K562 (cell line): Measurements from ENCODE around the gene RACGAP1. TPM values are rescaled to one million over a fixed set of nuclear protein-coding genes. Genes with fewer than 3 reads are reported as not detected.
A peak's percentile ranks its signal among the peaks of the same experiment; 100 is the strongest.

Source experiments
- ATAC-seq: fragments of 200-7000 bp; cut with Tn5 transposase; 3 replicates; pipeline ENCODE4 v1.9.1; 2020; ENCODE audit warnings: moderate library complexity
- BruUV-seq: library from RNA; stranded (reverse); fragments of 400-500 nt; replicated peaks from 2 replicates; lab custom pipeline; 2021; lab: Mats Ljungman, UMichigan
- CTCF ChIA-PET: fragments of 300-600 bp; formaldehyde crosslinking; extraction: SDS; loops from one replicate; lab custom pipeline; 2021; ENCODE audit warnings: low intra/inter-chr PET ratio; lab: Yijun Ruan, JAX
- POLR2A ChIA-PET: fragments of 300-600, 350-650 bp; sonication (Branson Sonifier 250); formaldehyde crosslinking; extraction: SDS; loops from one replicate; lab custom pipeline; 2021; ENCODE audit warnings: antibody characterized with exemption, inconsistent platforms; lab: Yijun Ruan, JAX
- DNase-seq, 4 experiments: peaks; one replicate each; pipeline versions ENCODE4 v3.0.0 to v3.0.0-alpha.2; 2011 to 2018; ENCODE audit warnings: low spot score in 3 of 4, mixed read lengths in 3 of 4; ENCODE audit errors: extremely low read depth in 1 of 4
- FAIRE-seq: peaks from 2 replicates; lab custom pipeline; 2011; peaks lifted over from hg19 to GRCh38; lab: Jason Lieb, UNC
- H2AFZ ChIP-seq: 2 replicates; pipeline ENCODE4 v1.6.0; 2011; ENCODE audit warnings: low read depth, low read length, control low read depth, inconsistent platforms
- H3K27ac ChIP-seq: fragments of 200-600 bp; 3 replicates; pipeline ENCODE4 v1.8.0; 2011; ENCODE audit warnings: low read depth, mild to moderate bottlenecking, control low read depth, inconsistent platforms, low read length, moderate library complexity, mixed read lengths; ENCODE audit errors: extremely low read depth
- H3K27me3 ChIP-seq, 2 experiments: fragments of 300-600 bp in 1 of 2; 2 replicates in 1 of 2; 3 replicates in 1 of 2; pipeline versions ENCODE4 v1.6.0 to v1.8.0; 2011; ENCODE audit warnings: inconsistent platforms in 2 of 2, low read length in 2 of 2, mild to moderate bottlenecking in 1 of 2, mixed read lengths in 1 of 2, moderate library complexity in 1 of 2; ENCODE audit not compliant: control insufficient read depth in 2 of 2, insufficient read depth in 2 of 2
- H3K36me3 ChIP-seq: fragments of 300-600 bp; 3 replicates; pipeline ENCODE4 v1.8.0; 2011; ENCODE audit warnings: mild to moderate bottlenecking, low read length, inconsistent platforms; ENCODE audit not compliant: control insufficient read depth, insufficient read depth
- H3K4me1 ChIP-seq, 2 experiments: fragments of 200-600 bp in 1 of 2; replicated peaks in 1 of 2; 2 replicates in 1 of 2; 3 replicates in 1 of 2; pipeline versions ENCODE4 v1.5.1 to v1.8.0; 2011; ENCODE audit warnings: inconsistent platforms in 2 of 2, low read length in 2 of 2, mild to moderate bottlenecking in 1 of 2, mixed read lengths in 1 of 2, moderate library complexity in 1 of 2; ENCODE audit not compliant: control insufficient read depth in 2 of 2, insufficient read depth in 2 of 2
- H3K4me2 ChIP-seq: 2 replicates; pipeline ENCODE4 v1.6.1; 2011; ENCODE audit warnings: low read length, control low read depth, inconsistent platforms, mixed read lengths; ENCODE audit not compliant: insufficient read depth
- H3K4me3 ChIP-seq: fragments of 200-600 bp; sonication (generic), shearing (Covaris generic); 2 replicates; pipeline ENCODE4 v1.5.1; 2016; ENCODE audit warnings: control low read depth, inconsistent platforms
- H3K79me2 ChIP-seq: fragments of 200-600 bp; 3 replicates; pipeline ENCODE4 v1.8.0; 2011; ENCODE audit warnings: low read length, inconsistent platforms; ENCODE audit not compliant: control insufficient read depth, insufficient read depth
- H3K9ac ChIP-seq, 2 experiments: 2 replicates each; pipeline versions ENCODE4 v1.6.0 to v1.6.1; 2011; ENCODE audit warnings: low read depth in 2 of 2, low read length in 2 of 2, control low read depth in 1 of 2, inconsistent platforms in 1 of 2, mild to moderate bottlenecking in 1 of 2, mixed read lengths in 1 of 2; ENCODE audit not compliant: insufficient read depth in 1 of 2
- H3K9me1 ChIP-seq: one replicate; pipeline ENCODE4 v1.6.0; 2011; ENCODE audit warnings: inconsistent platforms, mild to moderate bottlenecking, low read length, moderate library complexity; ENCODE audit not compliant: control insufficient read depth, insufficient read depth
- H3K9me3 ChIP-seq: replicated peaks from 2 replicates; pipeline ENCODE4 v1.5.1; 2011; ENCODE audit warnings: low read depth, low read length, inconsistent platforms; ENCODE audit not compliant: control insufficient read depth, insufficient read depth
- H4K20me1 ChIP-seq: replicated peaks from 2 replicates; pipeline ENCODE4 v1.6.1; 2011; ENCODE audit warnings: low read length, inconsistent platforms, mixed read lengths; ENCODE audit not compliant: control insufficient read depth, insufficient read depth
- C11orf30 ChIP-seq: fragments of 450-650 bp; IDR thresholded peaks from 2 replicates; pipeline ENCODE4 v1.6.1; 2016; ENCODE audit warnings: low read depth, mild to moderate bottlenecking
- CEBPG ChIP-seq, 3 experiments: fragments of 200-800 bp in 1 of 3; sonication (Bioruptor generic) in 1 of 3; sonication (generic) in 1 of 3; formaldehyde crosslinking in 1 of 3; IDR thresholded peaks in 2 of 3; conservative IDR thresholded peaks in 1 of 3; 2 replicates each; pipeline versions ENCODE4 v1.6.1 to v1.8.0; 2016 to 2022; ENCODE audit warnings: missing compliant biosample characterization in 2 of 3, missing genetic modification characterization in 2 of 3, mild to moderate bottlenecking in 1 of 3, missing genetic modification reagents in 1 of 3
- CREB5 ChIP-seq: fragments of 250-450 bp; sonication (Bioruptor Pico); IDR thresholded peaks from 2 replicates; pipeline ENCODE4 v1.5.0; 2020; ENCODE audit warnings: mild to moderate bottlenecking
- DNMT1 ChIP-seq: fragments of 450-650 bp; IDR thresholded peaks from 2 replicates; pipeline ENCODE4 v1.6.1; 2016; ENCODE audit warnings: antibody characterized with exemption, mild to moderate bottlenecking
- NR1H2 ChIP-seq: sonication (generic); formaldehyde crosslinking; IDR thresholded peaks from 2 replicates; pipeline ENCODE4 v1.4.0; 2020; ENCODE audit warnings: mild to moderate bottlenecking, missing genetic modification reagents
- POLR2A ChIP-seq: fragments of 450-650 bp; conservative IDR thresholded peaks from 2 replicates; pipeline ENCODE4 v1.6.1; 2016
- PRPF4 ChIP-seq: fragments of 200-400 bp; formaldehyde crosslinking; IDR thresholded peaks from one replicate; pipeline ENCODE4 v1.6.1; 2017; ENCODE audit warnings: low read length, low read depth, mild to moderate bottlenecking; ENCODE audit not compliant: insufficient read depth, poor library complexity, severe bottlenecking
- ZKSCAN3 ChIP-seq: fragments of 250-450 bp; sonication (Bioruptor Pico); IDR thresholded peaks from 2 replicates; pipeline ENCODE4 v1.4.0; 2020
- ZNF316 ChIP-seq: fragments of 450-650 bp; IDR thresholded peaks from 2 replicates; pipeline ENCODE4 v1.6.1; 2016
- ZNF444 ChIP-seq: fragments of 250-450 bp; sonication (Bioruptor Pico); IDR thresholded peaks from 2 replicates; pipeline ENCODE4 v1.4.0; 2020; ENCODE audit warnings: mild to moderate bottlenecking, moderate library complexity
- WGBS: fragments of 100-300 bp; shearing (Covaris generic); methylation state at CpG from one replicate; pipeline ENCODE4 v1.1.6; 2016; ENCODE audit warnings: low coverage, mixed read lengths; ENCODE audit not compliant: insufficient coverage; ENCODE audit errors: missing lambda C conversion rate; 5-methylcytosine and 5-hydroxymethylcytosine counted together
- in situ Hi-C: fragments of 300-500 bp; cut with MboI; formaldehyde crosslinking; loops from 4 replicates; pipeline ENCODE4 v1.15.0; 2018; ENCODE audit warnings: inconsistent platforms, mixed read lengths
- intact Hi-C: fragments of 100-400 bp; cut with micrococcal nuclease; formaldehyde crosslinking; loops from 2 replicates; pipeline ENCODE4 v1.14.2; 2022
- polyA plus RNA-seq, 8 experiments: library from polyadenylated mRNA; depleted of rRNA in 4 of 8; stranded (reverse) in 5 of 8; unstranded in 3 of 8; fragments of >200 nt; fragmentation: Nextera tagmentation in 2 of 8; fragmentation: Illumina TruSeq in 1 of 8; extraction: Ambion mirVana in 2 of 8; extraction: Trizol in 1 of 8; gene quantifications; 2 replicates each; pipeline versions ENCODE4 v1.2.1 to v1.2.3, GENCODE V29; 2011 to 2014; ENCODE audit warnings: inconsistent platforms in 1 of 8, missing spikeins in 1 of 8
- total RNA-seq, 7 experiments: library from RNA; depleted of rRNA in 6 of 7; stranded (reverse); fragments of >200 nt in 6 of 7; fragmentation: Illumina TruSeq in 2 of 7; extraction: Trizol in 2 of 7; gene quantifications; 2 replicates each; pipeline versions ENCODE4 v1.2.1 to v1.2.3, GENCODE V29; 2011 to 2021; ENCODE audit warnings: low replicate concordance in 1 of 7
- TF ChIP-seq, protein P1 (sequence below), 2 experiments: fragments of 250-450 bp in 1 of 2; fragments of 450-650 bp in 1 of 2; sonication (Bioruptor Pico) in 1 of 2; IDR thresholded peaks; 2 replicates each; pipeline versions ENCODE4 v1.6.1 to v1.8.0; 2016 to 2021; ENCODE audit warnings: mild to moderate bottlenecking in 2 of 2, moderate library complexity in 2 of 2, missing compliant biosample characterization in 1 of 2, missing genetic modification characterization in 1 of 2

The RACGAP1 gene
- total and polyA plus RNA-seq, 9 of the 15 experiments (the other 6 are each of a cell fraction or from before 2014, with no cell fraction given): 56.4 to 92.9 (median 71.8) TPM

- Histone ChIP-seq H3K36me3 (peaks cover 48% of the 10 kb centered on the region), H3K79me2 (peaks cover 93% of the 10 kb centered on the region), H3K27me3 (no peaks in the 10 kb centered on the region), H3K9me3 (no peaks in the 10 kb centered on the region), H2AFZ (no peak overlapping the region), H3K27ac (no peak overlapping the region), H3K9me1 (no peaks in the 10 kb centered on the region), H3K4me3 (no peak overlapping the region), H3K4me1 (peaks cover 12 to 16% of the 10 kb centered on the region in 2 experiments; a peak in 4 of 5 replicates), H3K9ac (no peak overlapping the region; a peak in 1 of 4 replicates), H4K20me1 (0 out of 2 replicates have a peak, but pooled peaks cover 4% of the 10 kb centered on the region), H3K4me2 (no peak overlapping the region)
- intact Hi-C loops: no loop called here
- DNase-seq (no peak), FAIRE-seq (no peak), ATAC-seq (no peak)
- CTCF ChIA-PET: no interaction called here
- no TSS peak for BruUV-seq
- in situ Hi-C loops: no loop called here
- POLR2A ChIA-PET: interaction anchor here (0.7 to 2.4 kb wide), 5 partner anchors 8 to 29 kb away, joined by 3 to 7 read pairs (median 4); no protein-coding TSS in a partner anchor
- 73% methylated on average over 4 of the region's 4 CpGs for WGBS
- TF ChIP-seq ZNF444 (no peak), POLR2A (0 out of 2 replicates have a peak, but pooled peaks have one; percentile 8), PRPF4 (no peak), CEBPG (CRISPR knock-in tag; IDR thresholded peaks at IDR 0.05) (no peak), CEBPG (tag; conservative IDR thresholded peaks at IDR 0.05 in 1 of 2, IDR thresholded peaks at IDR 0.05 in 1 of 2) (no peak)
- TF ChIP-seq, all 486 proteins: peak for 1
Observed at GRCh38 chr12:50021031-50021430, 4.3 kb downstream of the RACGAP1 start.

DNA sequence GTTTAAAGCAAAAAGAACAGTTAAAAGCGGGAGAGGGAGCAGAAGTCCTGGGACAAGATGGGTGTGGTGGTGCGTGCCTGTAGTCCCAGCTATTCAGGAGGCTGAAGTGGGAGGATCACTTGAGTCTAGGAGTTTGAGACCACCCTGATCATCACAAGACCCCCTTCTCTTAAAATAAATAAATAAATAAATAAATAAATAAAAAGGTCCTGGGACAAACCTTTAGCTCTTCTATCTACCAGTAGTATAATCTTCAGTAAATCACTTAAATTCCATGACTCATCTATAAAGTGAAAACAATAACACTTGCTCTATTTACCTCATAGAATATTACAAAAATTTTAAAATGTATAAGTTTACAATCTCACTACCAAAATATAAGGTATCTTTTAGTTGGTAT lies 5.8 kb downstream of the RACGAP1 start:
- CTCF ChIA-PET: no interaction called here
- no peak for FAIRE-seq

More for the DNA sequence above, 5.8 kb downstream of the RACGAP1 start:
- Histone ChIP-seq H3K4me2 (no peak overlapping the region), H3K4me1 (peaks cover 9 to 13% of the 10 kb centered on the region in 2 experiments; a peak in 4 of 5 replicates), H3K27ac (no peak overlapping the region), H3K27me3 (no peaks in the 10 kb centered on the region), H3K9me1 (no peaks in the 10 kb centered on the region), H3K9me3 (no peaks in the 10 kb centered on the region), H3K36me3 (peaks cover 57% of the 10 kb centered on the region), H3K9ac (no peak overlapping the region), H3K4me3 (no peak overlapping the region), H3K79me2 (peaks cover 89% of the 10 kb centered on the region), H4K20me1 (0 out of 2 replicates have a peak, but pooled peaks cover 4% of the 10 kb centered on the region), H2AFZ (no peak overlapping the region)
- intact Hi-C loops: no loop called here
- in situ Hi-C loops: no loop called here
- no peak for DNase-seq
- 75% methylated on average over 2 of the region's 2 CpGs for WGBS
- POLR2A ChIA-PET: interaction anchor here (0.7 kb wide), 1 partner anchor 89 kb away, joined by 4 read pairs; no protein-coding TSS in a partner anchor
- no peak for ATAC-seq
- TF ChIP-seq, protein P1, sequence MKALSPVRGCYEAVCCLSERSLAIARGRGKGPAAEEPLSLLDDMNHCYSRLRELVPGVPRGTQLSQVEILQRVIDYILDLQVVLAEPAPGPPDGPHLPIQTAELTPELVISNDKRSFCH (CRISPR knock-in tag; IDR thresholded peaks at IDR 0.05): no peak
- TF ChIP-seq, protein P1 (tag; IDR thresholded peaks at IDR 0.05): no peak
- no peak for TF ChIP-seq CREB5
- TF ChIP-seq ZNF316: peak; percentile 43
- TF ChIP-seq C11orf30: peak; percentile 25; the same call in 1 of the 2 replicates
- no peak for TF ChIP-seq NR1H2 (CRISPR knock-in tag)
- TF ChIP-seq DNMT1: no peak
- no peak for TF ChIP-seq ZKSCAN3 (CRISPR knock-in tag)
- BruUV-seq: no TSS peak
